Neural progenitor cell (in vitro differentiated cells): Measurements from ENCODE around the gene WNK1. TPM values are rescaled to one million over a fixed set of nuclear protein-coding genes. Genes with fewer than 3 reads are reported as not detected.

ENCODE experiments used
- DNase-seq: peaks from one replicate; pipeline ENCODE4 v3.0.0-alpha.2; 2016; ENCODE audit warnings: low spot score
- H2AFZ ChIP-seq: fragments of 200-600 bp; sonication (generic); replicated peaks from 2 replicates; pipeline ENCODE4 v1.6.1; 2016; ENCODE audit warnings: antibody characterized with exemption
- H3F3A ChIP-seq: fragments of 200-600 bp; sonication (generic); 2 replicates; pipeline ENCODE4 v1.6.1; 2016; ENCODE audit warnings: antibody characterized with exemption, low read depth
- H3K27ac ChIP-seq: fragments of 200-600 bp; sonication (generic); 2 replicates; pipeline ENCODE4 v1.5.1; 2016; ENCODE audit warnings: mild to moderate bottlenecking
- H3K27me3 ChIP-seq: fragments of 200-600 bp; sonication (generic); 2 replicates; pipeline ENCODE4 v1.6.1; 2016; ENCODE audit warnings: mild to moderate bottlenecking, moderate library complexity
- H3K36me3 ChIP-seq: fragments of 200-600 bp; sonication (generic); 2 replicates; pipeline ENCODE4 v1.5.1; 2016
- H3K4me1 ChIP-seq: fragments of 200-600 bp; sonication (generic); 2 replicates; pipeline ENCODE4 v1.6.1; 2016; ENCODE audit warnings: mixed run types
- H3K4me2 ChIP-seq: fragments of 200-600 bp; sonication (generic); 2 replicates; pipeline ENCODE4 v1.6.1; 2016
- H3K4me3 ChIP-seq: fragments of 200-600 bp; sonication (generic); 2 replicates; pipeline ENCODE4 v1.5.1; 2016
- H3K79me2 ChIP-seq: fragments of 200-600 bp; sonication (generic); 2 replicates; pipeline ENCODE4 v1.6.1; 2016; ENCODE audit warnings: low read depth
- H3K9ac ChIP-seq: fragments of 200-600 bp; sonication (generic); 2 replicates; pipeline ENCODE4 v1.6.1; 2016
- H3K9me3 ChIP-seq: fragments of 200-600 bp; sonication (generic); 2 replicates; pipeline ENCODE4 v1.5.1; 2016; ENCODE audit warnings: low read depth
- H4K20me1 ChIP-seq: fragments of 200-600 bp; sonication (generic); 2 replicates; pipeline ENCODE4 v1.6.1; 2016; ENCODE audit warnings: low read depth
- H3K27ac Mint-ChIP-seq: 3 replicates; pipeline ENCODE4 v1.8.0; 2021; ENCODE audit warnings: mixed read lengths
- H3K27me3 Mint-ChIP-seq: 2 replicates; pipeline ENCODE4 v1.8.0; 2022; ENCODE audit warnings: low read depth, mild to moderate bottlenecking, inconsistent platforms, moderate library complexity, mixed read lengths; ENCODE audit not compliant: insufficient read depth
- H3K36me3 Mint-ChIP-seq: 3 replicates; pipeline ENCODE4 v1.8.0; 2021; ENCODE audit warnings: mixed read lengths
- H3K4me1 Mint-ChIP-seq: 3 replicates; pipeline ENCODE4 v1.8.0; 2021; ENCODE audit warnings: mixed read lengths
- H3K4me3 Mint-ChIP-seq: 3 replicates; pipeline ENCODE4 v1.8.0; 2021; ENCODE audit warnings: mild to moderate bottlenecking, moderate library complexity, mixed read lengths
- H3K9me3 Mint-ChIP-seq: 3 replicates; pipeline ENCODE4 v1.8.0; 2020; ENCODE audit warnings: mixed read lengths
- CTCF ChIP-seq: fragments of 200-600 bp; sonication (generic); IDR thresholded peaks from 2 replicates; pipeline ENCODE4 v1.5.1; 2017; ENCODE audit warnings: antibody characterized with exemption, mild to moderate bottlenecking
- EZH2 ChIP-seq: fragments of 200-600 bp; sonication (generic); IDR thresholded peaks from 2 replicates; pipeline ENCODE4 v1.6.1; 2017; ENCODE audit warnings: antibody characterized with exemption, mild to moderate bottlenecking, moderate library complexity
- EZH2phosphoT487 ChIP-seq: fragments of 200-600 bp; sonication (generic); IDR thresholded peaks from 2 replicates; pipeline ENCODE4 v1.6.1; 2017; ENCODE audit warnings: antibody characterized with exemption
- total RNA-seq: library from RNA; depleted of rRNA; stranded (reverse); fragments of >200 nt; gene quantifications from 2 replicates; pipeline ENCODE4 v1.2.3, GENCODE V29; 2015; ENCODE audit warnings: low replicate concordance

The WNK1 gene
- total RNA-seq, 1 donor from 2014 or later, result 73.1 TPM

- Histone ChIP-seq H3K4me2 (no peak overlapping the region), H4K20me1 (peaks cover 8% of the 10 kb centered on the region), H3K36me3 (no peaks in the 10 kb centered on the region), H3K4me3 (no peak overlapping the region), H3K27ac (no peak overlapping the region), H3K4me1 (peaks cover 6% of the 10 kb centered on the region), H3K27me3 (no peaks in the 10 kb centered on the region), H2AFZ (no peak overlapping the region), H3K79me2 (peaks cover 99% of the 10 kb centered on the region), H3F3A (peaks cover 7% of the 10 kb centered on the region), H3K9ac (no peak overlapping the region), H3K9me3 (no peaks in the 10 kb centered on the region)
- Mint-ChIP-seq H3K27me3 (peaks cover 6% of the 10 kb centered on the region), H3K36me3 (peaks cover 29% of the 10 kb centered on the region), H3K4me3 (no peak overlapping the region), H3K27ac (no peak overlapping the region), H3K4me1 (peaks cover 12% of the 10 kb centered on the region), H3K9me3 (no peaks in the 10 kb centered on the region)
- DNase-seq, result no peak
- TF ChIP-seq CTCF, result no peak
- TF ChIP-seq EZH2phosphoT487, result no peak
- no peak for TF ChIP-seq EZH2
These were observed 191.8 kb downstream of the WNK1 start for GRCh38 chr12:944211-944610.

- Histone ChIP-seq H3K4me3 (no peak overlapping the region), H3K9ac (no peak overlapping the region), H3K79me2 (peaks cover 79% of the 10 kb centered on the region), H3F3A (peaks cover 24% of the 10 kb centered on the region), H3K36me3 (no peaks in the 10 kb centered on the region), H3K4me2 (no peak overlapping the region), H2AFZ (no peak overlapping the region), H3K4me1 (peaks cover 6% of the 10 kb centered on the region), H3K27me3 (no peaks in the 10 kb centered on the region), H3K27ac (no peak overlapping the region), H4K20me1 (peaks cover 8% of the 10 kb centered on the region), H3K9me3 (no peaks in the 10 kb centered on the region)
- peak overlapping the region; percentile 67 for H3K4me3 Mint-ChIP-seq
- no peak overlapping the region for H3K27ac Mint-ChIP-seq
- H3K9me3 Mint-ChIP-seq, result no peaks in the 10 kb centered on the region
- TF ChIP-seq EZH2phosphoT487 (no peak), CTCF (no peak), EZH2 (no peak)
- H3K36me3 Mint-ChIP-seq, result peaks cover 14% of the 10 kb centered on the region
- peaks cover 8% of the 10 kb centered on the region for H3K27me3 Mint-ChIP-seq
- peaks cover 12% of the 10 kb centered on the region for H3K4me1 Mint-ChIP-seq
- no peak for DNase-seq
These were observed 193.8 kb downstream of the WNK1 start for GRCh38 chr12:946212-946611.

- H2AFZ ChIP-seq, result no peak overlapping the region
- H3K9me3 ChIP-seq, result no peaks in the 10 kb centered on the region
- H4K20me1 ChIP-seq, result peaks cover 8% of the 10 kb centered on the region
- peaks cover 12% of the 10 kb centered on the region for H3K4me1 Mint-ChIP-seq
- H3K36me3 Mint-ChIP-seq, result peaks cover 14% of the 10 kb centered on the region
- no peaks in the 10 kb centered on the region for H3K9me3 Mint-ChIP-seq
- H3F3A ChIP-seq, result peaks cover 28% of the 10 kb centered on the region
- peaks cover 8% of the 10 kb centered on the region for H3K27me3 Mint-ChIP-seq
- H3K79me2 ChIP-seq, result peaks cover 75% of the 10 kb centered on the region
- H3K4me1 ChIP-seq, result peaks cover 6% of the 10 kb centered on the region
- TF ChIP-seq EZH2phosphoT487, result no peak
- TF ChIP-seq EZH2, result no peak
- TF ChIP-seq CTCF, result no peak
- H3K4me2 ChIP-seq, result no peak overlapping the region
- H3K9ac ChIP-seq, result no peak overlapping the region
- no peak for DNase-seq
- H3K4me3 ChIP-seq, result no peak overlapping the region
- H3K27ac Mint-ChIP-seq, result no peak overlapping the region
- H3K4me3 Mint-ChIP-seq, result peak overlapping the region; percentile 67
- no peak overlapping the region for H3K27ac ChIP-seq
- H3K27me3 ChIP-seq, result no peaks in the 10 kb centered on the region
- no peaks in the 10 kb centered on the region for H3K36me3 ChIP-seq
These were observed 194.3 kb downstream of the WNK1 start for GRCh38 chr12:946631-947030.
